ENCODE data around the gene GVQW3.

Gene GVQW3

GRCh38 chr11:76380977-76381719 lies at the start of gene GVQW3, which contains the start of gene THAP12:
GVQW3 (plus strand) TSS chr11:76381323; CDS start chr11:76381829, 506 bp downstream.
THAP12 (minus strand) TSS chr11:76381132; CDS start chr11:76380836, 296 bp downstream.
- peak; percentile 98 for DNase-seq

GRCh38 chr11:76334826-76335389 lies 46.2 kb upstream of the GVQW3 start:
- no peak for DNase-seq

DNA sequence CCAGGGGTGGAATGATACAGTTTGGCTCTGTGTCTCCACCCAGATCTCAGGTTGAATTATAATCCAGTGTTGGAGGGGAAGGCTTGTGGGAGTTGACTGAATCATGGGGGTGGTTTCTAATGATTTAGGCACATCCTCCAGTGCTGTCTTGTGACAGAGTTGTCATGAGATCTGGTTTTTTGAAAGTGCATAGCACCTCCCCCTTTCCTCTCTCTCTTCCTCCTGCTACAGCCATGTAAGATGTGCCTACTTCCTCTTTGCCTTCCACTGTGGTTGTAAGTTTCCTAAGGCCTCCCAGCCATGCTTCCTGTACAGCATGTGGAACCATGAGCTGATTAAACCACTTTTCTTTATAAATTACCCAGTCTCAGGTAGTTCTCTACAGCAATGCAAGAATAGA lies 45.3 kb upstream of the GVQW3 start:
- DNase-seq = no peak

DNA sequence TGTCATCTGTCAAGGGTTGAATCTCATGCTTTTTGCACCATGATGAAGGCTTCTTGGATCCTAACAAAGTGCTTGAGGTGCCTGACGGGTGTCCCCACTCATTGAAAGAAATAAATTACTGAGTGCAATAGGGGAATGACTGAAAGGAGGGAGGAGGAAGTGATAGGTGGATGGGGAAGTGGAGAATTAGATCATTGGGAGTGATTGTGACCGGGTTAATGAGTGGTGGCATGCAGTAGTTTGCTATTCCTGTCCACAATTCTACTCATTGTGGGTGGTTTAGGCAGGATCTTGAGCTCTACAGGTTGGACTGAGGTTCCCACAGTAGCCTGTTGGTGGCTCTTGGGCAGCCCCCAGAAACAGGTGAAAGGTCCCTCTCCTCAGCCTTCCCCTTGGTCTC lies 44.5 kb upstream of the GVQW3 start:
- DNase-seq = no peak

- DNase-seq = no peak
Observed at GRCh38 chr11:76337469-76337868, 43.7 kb upstream of the GVQW3 start.

- DNase-seq = no peak
Observed at GRCh38 chr11:76337923-76338322, 43.2 kb upstream of the GVQW3 start.

DNA sequence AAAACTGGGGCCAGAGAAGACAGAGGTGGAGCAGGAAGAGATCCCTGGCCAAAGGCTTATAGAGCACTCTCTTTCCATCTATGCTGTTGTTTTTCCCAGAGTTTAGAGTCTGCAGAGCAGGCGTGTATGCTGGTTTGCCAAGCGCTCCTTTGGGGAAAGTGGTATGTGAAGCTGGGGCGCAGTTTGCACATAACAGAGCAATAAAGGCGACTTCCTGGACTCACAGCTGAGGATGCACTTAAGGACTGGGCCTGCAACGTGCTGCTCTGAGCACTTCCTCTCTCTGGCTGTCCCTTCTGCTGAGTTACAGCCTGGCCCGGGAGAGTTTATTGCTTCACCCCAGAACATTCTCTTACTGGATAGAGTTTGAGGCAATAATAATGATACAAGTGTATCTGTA lies 41.9 kb upstream of the GVQW3 start:
- DNase-seq = no peak

DNA sequence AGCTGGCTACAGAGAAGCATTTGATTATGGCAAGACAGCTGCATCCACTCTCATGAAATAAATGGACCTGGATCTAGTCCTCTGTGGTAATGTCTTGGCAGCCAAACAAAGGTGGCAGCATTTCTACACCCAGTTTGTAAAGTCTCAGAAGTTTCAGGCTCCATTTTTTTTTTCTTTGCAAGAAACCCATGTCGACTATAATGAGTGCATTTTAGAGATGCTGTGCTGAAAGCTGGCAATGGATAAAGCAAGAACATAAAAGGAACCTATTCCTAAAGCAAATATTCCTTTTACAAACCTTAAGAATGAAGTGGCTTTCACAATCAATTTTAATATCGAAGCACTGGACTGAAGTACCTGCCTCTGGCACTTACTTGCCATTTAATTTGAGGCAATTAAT lies 33.7 kb upstream of the GVQW3 start:
- no peak for DNase-seq

DNA sequence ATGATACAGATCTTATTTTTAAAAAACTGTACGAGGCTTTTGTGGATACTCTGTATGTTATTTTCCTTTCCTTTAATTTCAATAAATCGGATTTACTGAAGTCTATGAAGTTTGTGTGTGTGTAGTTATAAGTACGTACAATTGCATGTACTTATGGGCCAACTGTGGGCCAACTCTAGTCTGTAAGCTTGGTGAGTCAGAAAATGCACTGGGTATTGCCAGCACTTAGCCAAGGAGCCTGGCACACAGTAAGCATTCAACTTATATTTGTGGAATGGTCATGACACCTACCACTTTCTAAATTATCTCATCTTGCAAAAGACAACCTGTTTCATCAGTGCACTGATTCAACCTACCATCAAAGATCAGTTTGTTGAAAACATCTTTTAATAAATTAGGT lies 32.8 kb upstream of the GVQW3 start:
- no peak for DNase-seq

DNA sequence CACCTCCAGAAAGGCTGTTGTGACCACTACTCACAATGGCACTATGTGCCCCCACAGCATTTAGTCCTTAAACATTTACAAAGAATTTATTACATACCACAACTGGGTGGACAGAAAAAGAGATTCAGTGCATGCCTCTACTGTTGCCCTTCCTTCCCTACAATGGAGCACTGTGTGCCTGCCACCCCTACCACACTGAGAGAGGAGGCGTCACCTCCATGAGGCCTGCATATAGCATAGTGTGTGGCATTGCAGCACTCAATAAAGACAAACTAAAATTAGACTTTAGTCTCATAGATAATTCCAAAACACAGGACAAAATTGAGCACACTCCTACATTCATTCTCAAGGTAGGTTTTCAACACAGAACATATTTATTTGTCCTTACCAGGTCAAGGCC lies 26.0 kb upstream of the GVQW3 start:
- no peak for DNase-seq

DNA sequence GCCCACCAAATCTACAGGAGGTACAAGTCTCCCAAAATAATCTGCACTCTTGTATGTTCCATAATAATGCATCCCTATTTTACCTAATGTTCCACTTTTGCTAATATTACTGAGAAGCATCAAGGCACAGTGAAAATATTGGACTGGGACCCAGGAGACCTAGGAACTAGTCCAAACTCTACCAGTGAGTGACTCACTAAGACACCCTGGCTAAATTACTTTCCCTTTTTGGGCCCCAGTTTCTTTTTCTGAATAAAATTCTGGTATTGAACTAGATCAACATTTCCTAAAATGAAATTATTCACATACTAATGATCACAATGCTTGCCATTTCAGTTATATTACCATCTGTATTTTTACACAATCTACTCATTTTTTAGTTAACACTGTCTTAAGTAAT lies 19.7 kb upstream of the GVQW3 start:
- DNase-seq = no peak

DNA sequence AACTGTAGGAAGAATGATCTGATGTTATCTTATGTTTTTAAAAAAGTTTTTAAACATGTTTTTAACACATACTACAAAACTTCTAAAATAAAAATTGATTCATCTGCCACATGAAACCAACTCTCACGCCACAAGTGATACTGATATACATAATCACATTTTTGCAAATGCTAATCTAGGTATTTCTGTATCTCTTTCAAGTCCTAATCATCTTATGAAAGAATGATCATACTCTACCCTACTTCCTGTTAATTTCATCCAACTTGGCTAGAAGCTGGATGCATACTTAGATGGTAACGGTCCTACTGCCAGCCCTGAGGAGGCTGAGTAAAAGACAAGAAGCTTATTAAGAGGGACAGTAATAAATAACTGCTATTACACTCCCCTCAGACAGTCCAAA lies 19.3 kb upstream of the GVQW3 start:
- DNase-seq = no peak

- no peak for DNase-seq
Observed at GRCh38 chr11:76362716-76363115, 18.4 kb upstream of the GVQW3 start.

DNA sequence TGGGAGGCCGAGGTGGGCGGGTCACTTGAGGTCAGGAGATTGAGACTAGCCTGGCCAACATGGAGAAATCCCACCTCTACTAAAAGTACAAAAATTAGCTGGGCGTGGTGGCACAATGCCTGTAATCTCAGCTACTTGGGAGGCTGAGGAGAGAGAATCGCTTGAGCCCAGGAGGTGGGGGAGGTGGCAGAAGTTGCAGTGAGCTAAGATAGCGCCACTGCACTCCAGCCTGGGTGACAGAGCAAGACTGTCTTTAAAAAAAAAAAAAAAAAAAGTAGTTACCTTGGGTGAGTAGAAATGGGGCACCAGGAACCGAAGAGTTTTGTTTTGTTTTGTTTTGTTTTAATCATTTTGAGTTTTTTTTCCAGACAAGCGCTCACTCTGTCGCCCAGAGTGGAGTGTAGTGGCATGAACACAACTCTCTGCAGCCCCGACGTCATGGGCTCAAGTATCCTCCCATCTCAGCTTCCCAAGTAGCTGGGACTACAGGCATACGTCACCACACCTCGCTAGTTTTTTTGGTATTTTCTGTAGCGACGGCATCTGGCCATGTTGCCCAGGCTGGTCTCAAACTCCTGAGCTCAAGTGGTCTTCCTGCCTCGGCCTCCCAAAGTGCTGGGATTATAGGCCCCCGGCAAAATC lies 16.0 kb upstream of the GVQW3 start:
- DNase-seq = no peak

DNA sequence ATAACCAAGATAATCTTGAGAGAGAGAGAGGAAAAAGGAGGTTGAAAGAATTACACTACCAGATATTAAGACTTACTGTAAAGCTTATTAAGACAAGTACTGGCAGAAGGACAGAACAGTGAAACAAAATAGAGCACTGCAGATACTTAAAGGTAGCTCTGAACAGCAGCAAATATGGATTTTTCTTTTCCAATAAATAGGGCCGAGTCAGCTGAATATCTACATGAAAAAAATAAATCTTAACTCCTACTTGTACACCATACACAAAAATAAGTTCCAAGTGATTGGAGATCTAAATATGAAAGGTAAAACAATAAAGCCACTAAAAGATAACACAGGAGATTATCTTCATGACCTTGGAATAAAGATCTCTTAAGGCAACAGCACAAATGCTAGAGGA lies 12.6 kb upstream of the GVQW3 start:
- no peak for DNase-seq

DNA sequence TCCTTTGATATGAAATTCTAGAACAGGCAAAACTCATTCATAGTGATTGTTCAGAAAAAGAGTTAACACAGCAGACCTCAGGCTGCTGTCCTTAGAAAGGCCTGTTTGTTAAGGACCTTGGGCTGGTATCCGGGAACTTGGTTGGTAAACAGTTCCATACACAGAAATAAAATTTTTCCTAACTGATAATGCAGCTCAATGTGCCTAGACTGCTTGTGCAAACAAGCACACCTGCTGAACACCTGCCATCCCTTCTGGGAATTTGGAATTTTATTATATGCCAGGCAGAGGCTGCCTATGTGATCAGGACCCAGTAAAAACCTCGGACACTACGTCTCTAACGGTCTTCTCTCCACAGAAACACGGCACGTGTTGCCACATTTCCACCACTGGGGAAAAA lies 11.7 kb upstream of the GVQW3 start:
- DNase-seq = no peak

- DNase-seq = peak; percentile 68
Observed at GRCh38 chr11:76371170-76371569, 10.0 kb upstream of the GVQW3 start.

- DNase-seq = peak; percentile 57
Observed at GRCh38 chr11:76376746-76377558, 4.2 kb upstream of the GVQW3 start.

- no peak for DNase-seq
Observed at GRCh38 chr11:76379807-76380158, 1.3 kb upstream of the GVQW3 start.

GRCh38 chr11:76380159-76380976 lies 755 bp upstream of the GVQW3 start:
- peak; percentile 52 for DNase-seq

- DNase-seq = no peak
Observed at GRCh38 chr11:76382209-76382608, 1.1 kb downstream of the GVQW3 start.

GRCh38 chr11:76385903-76386302 lies 4.8 kb downstream of the GVQW3 start:
- no peak for DNase-seq

- DNase-seq = no peak
Observed at GRCh38 chr11:76388408-76388807, 7.3 kb downstream of the GVQW3 start.

All from activated CD4-positive, alpha-beta T cell treated with anti-CD3 and anti-CD28 coated beads, Interleukin-2, amount 50 U/mL, for 16 hours (primary cell).